ENCODE data around the gene CCND2.

The CCND2 gene

GRCh38 chr12:4257442-4257841, 16.1 kb upstream of the CCND2 start:
- Histone ChIP-seq H3K36me3 (ENCODE audit: insufficient read depth, low read depth, low read length) (no peaks in the 10 kb centered on the region), H3K27me3 (ENCODE audit: insufficient read depth, low read length) (no peaks in the 10 kb centered on the region; the same call in 1 of the 2 replicates), H3K27ac (ENCODE audit: low read length) (no peak overlapping the region), H3K9me3 (ENCODE audit: insufficient read depth, low read depth, low read length) (no peaks in the 10 kb centered on the region), H3K4me3 (ENCODE audit: low read length) (no peak overlapping the region), H3K4me1 (ENCODE audit: insufficient read depth, low read length) (no peaks in the 10 kb centered on the region), H3K9ac (ENCODE audit: low read depth, low read length) (no peak overlapping the region)

GRCh38 chr12:4259099-4259498, 14.5 kb upstream of the CCND2 start:
- Histone ChIP-seq H3K4me3 (ENCODE audit: low read length) (no peak overlapping the region), H3K9me3 (ENCODE audit: insufficient read depth, low read depth, low read length) (no peaks in the 10 kb centered on the region), H3K27ac (ENCODE audit: low read length) (no peak overlapping the region), H3K4me1 (ENCODE audit: insufficient read depth, low read length) (no peaks in the 10 kb centered on the region), H3K27me3 (ENCODE audit: insufficient read depth, low read length) (no peaks in the 10 kb centered on the region; the same call in 1 of the 2 replicates), H3K9ac (ENCODE audit: low read depth, low read length) (no peak overlapping the region), H3K36me3 (ENCODE audit: insufficient read depth, low read depth, low read length) (no peaks in the 10 kb centered on the region)

GRCh38 chr12:4261655-4262054, 11.9 kb upstream of the CCND2 start:
- no peaks in the 10 kb centered on the region for H3K9me3 ChIP-seq (ENCODE audit: insufficient read depth, low read depth, low read length)
- no peak overlapping the region for H3K9ac ChIP-seq (ENCODE audit: low read depth, low read length)
- H3K27ac ChIP-seq (ENCODE audit: low read length), result no peak overlapping the region
- H3K36me3 ChIP-seq (ENCODE audit: insufficient read depth, low read depth, low read length), result no peaks in the 10 kb centered on the region
- peaks cover 14% of the 10 kb centered on the region for H3K27me3 ChIP-seq (ENCODE audit: insufficient read depth, low read length)
- H3K4me3 ChIP-seq (ENCODE audit: low read length), result no peak overlapping the region
- H3K4me1 ChIP-seq (ENCODE audit: insufficient read depth, low read length), result no peaks in the 10 kb centered on the region

GRCh38 chr12:4265280-4265679, 8.3 kb upstream of the CCND2 start:
- no peak overlapping the region for H3K9ac ChIP-seq (ENCODE audit: low read depth, low read length)
- H3K9me3 ChIP-seq (ENCODE audit: insufficient read depth, low read depth, low read length), result no peaks in the 10 kb centered on the region
- peaks cover 47% of the 10 kb centered on the region for H3K27me3 ChIP-seq (ENCODE audit: insufficient read depth, low read length)
- no peaks in the 10 kb centered on the region for H3K36me3 ChIP-seq (ENCODE audit: insufficient read depth, low read depth, low read length)
- no peak overlapping the region for H3K4me3 ChIP-seq (ENCODE audit: low read length)
- H3K27ac ChIP-seq (ENCODE audit: low read length), result no peak overlapping the region
- H3K4me1 ChIP-seq (ENCODE audit: insufficient read depth, low read length), result peaks cover 11% of the 10 kb centered on the region

GRCh38 chr12:4266990-4267389, 6.6 kb upstream of the CCND2 start:
- H3K9ac ChIP-seq (ENCODE audit: low read depth, low read length), result no peak overlapping the region
- H3K9me3 ChIP-seq (ENCODE audit: insufficient read depth, low read depth, low read length), result no peaks in the 10 kb centered on the region
- H3K4me3 ChIP-seq (ENCODE audit: low read length), result no peak overlapping the region
- no peaks in the 10 kb centered on the region for H3K36me3 ChIP-seq (ENCODE audit: insufficient read depth, low read depth, low read length)
- H3K27ac ChIP-seq (ENCODE audit: low read length), result no peak overlapping the region
- H3K27me3 ChIP-seq (ENCODE audit: insufficient read depth, low read length), result peaks cover 61% of the 10 kb centered on the region
- H3K4me1 ChIP-seq (ENCODE audit: insufficient read depth, low read length), result peaks cover 11% of the 10 kb centered on the region

GRCh38 chr12:4267704-4268328, 5.7 kb upstream of the CCND2 start:
- Histone ChIP-seq H3K27ac (ENCODE audit: low read length) (no peak overlapping the region), H3K27me3 (ENCODE audit: insufficient read depth, low read length) (peaks cover 69% of the 10 kb centered on the region), H3K36me3 (ENCODE audit: insufficient read depth, low read depth, low read length) (no peaks in the 10 kb centered on the region), H3K4me1 (ENCODE audit: insufficient read depth, low read length) (peaks cover 12% of the 10 kb centered on the region), H3K9ac (ENCODE audit: low read depth, low read length) (no peak overlapping the region), H3K9me3 (ENCODE audit: insufficient read depth, low read depth, low read length) (no peaks in the 10 kb centered on the region), H3K4me3 (ENCODE audit: low read length) (no peak overlapping the region)

- Histone ChIP-seq H3K36me3 (ENCODE audit: insufficient read depth, low read depth, low read length) (no peaks in the 10 kb centered on the region), H3K9ac (ENCODE audit: low read depth, low read length) (peak overlapping the region; percentile 45; the same call in 1 of the 2 replicates), H3K9me3 (ENCODE audit: insufficient read depth, low read depth, low read length) (no peaks in the 10 kb centered on the region), H3K4me1 (ENCODE audit: insufficient read depth, low read length) (peaks cover 14% of the 10 kb centered on the region), H3K27ac (ENCODE audit: low read length) (no peak overlapping the region), H3K27me3 (ENCODE audit: insufficient read depth, low read length) (peaks cover 75% of the 10 kb centered on the region), H3K4me3 (ENCODE audit: low read length) (peak overlapping the region; percentile 95)
Observed at GRCh38 chr12:4268329-4269181, 5.0 kb upstream of the CCND2 start.

GRCh38 chr12:4269279-4269991, 4.1 kb upstream of the CCND2 start:
- no peaks in the 10 kb centered on the region for H3K9me3 ChIP-seq (ENCODE audit: insufficient read depth, low read depth, low read length)
- H3K4me3 ChIP-seq (ENCODE audit: low read length), result peak overlapping the region; percentile 95
- no peak overlapping the region for H3K27ac ChIP-seq (ENCODE audit: low read length)
- no peak overlapping the region; the same call in 1 of the 2 replicates for H3K9ac ChIP-seq (ENCODE audit: low read depth, low read length)
- H3K4me1 ChIP-seq (ENCODE audit: insufficient read depth, low read length), result peaks cover 14% of the 10 kb centered on the region
- no peaks in the 10 kb centered on the region for H3K36me3 ChIP-seq (ENCODE audit: insufficient read depth, low read depth, low read length)
- H3K27me3 ChIP-seq (ENCODE audit: insufficient read depth, low read length), result peaks cover 75% of the 10 kb centered on the region

GRCh38 chr12:4270016-4270830, 3.3 kb upstream of the CCND2 start:
- Histone ChIP-seq H3K4me3 (ENCODE audit: low read length) (peak overlapping the region; percentile 95), H3K27me3 (ENCODE audit: insufficient read depth, low read length) (peaks cover 74% of the 10 kb centered on the region), H3K27ac (ENCODE audit: low read length) (no peak overlapping the region), H3K9ac (ENCODE audit: low read depth, low read length) (peak overlapping the region; percentile 80; the same call in 1 of the 2 replicates), H3K36me3 (ENCODE audit: insufficient read depth, low read depth, low read length) (no peaks in the 10 kb centered on the region), H3K9me3 (ENCODE audit: insufficient read depth, low read depth, low read length) (no peaks in the 10 kb centered on the region), H3K4me1 (ENCODE audit: insufficient read depth, low read length) (peaks cover 14% of the 10 kb centered on the region)

GRCh38 chr12:4270831-4271716, 2.5 kb upstream of the CCND2 start:
- peak overlapping the region; percentile 95 for H3K4me3 ChIP-seq (ENCODE audit: low read length)
- peaks cover 67% of the 10 kb centered on the region for H3K27me3 ChIP-seq (ENCODE audit: insufficient read depth, low read length)
- peaks cover 2% of the 10 kb centered on the region for H3K36me3 ChIP-seq (ENCODE audit: insufficient read depth, low read depth, low read length)
- peak overlapping the region; percentile 80; the same call in 1 of the 2 replicates for H3K9ac ChIP-seq (ENCODE audit: low read depth, low read length)
- no peak overlapping the region for H3K27ac ChIP-seq (ENCODE audit: low read length)
- no peaks in the 10 kb centered on the region for H3K9me3 ChIP-seq (ENCODE audit: insufficient read depth, low read depth, low read length)
- peaks cover 14% of the 10 kb centered on the region for H3K4me1 ChIP-seq (ENCODE audit: insufficient read depth, low read length)
